SK-N-DZ (cell line): ENCODE data around the gene UTF1. TPM values are rescaled to one million over a fixed set of nuclear protein-coding genes. Genes with fewer than 3 reads are reported as not detected.

ENCODE experiments used
- DNase-seq: peaks from one replicate; pipeline ENCODE4 v3.0.0-alpha.2; 2015; ENCODE audit warnings: low spot score
- polyA plus RNA-seq, 2 experiments: library from polyadenylated mRNA; depleted of rRNA; stranded (reverse); fragments of >200 nt; gene quantifications; 2 replicates each; pipeline ENCODE4 v1.2.3, GENCODE V29; 2014

The UTF1 gene, protein sequence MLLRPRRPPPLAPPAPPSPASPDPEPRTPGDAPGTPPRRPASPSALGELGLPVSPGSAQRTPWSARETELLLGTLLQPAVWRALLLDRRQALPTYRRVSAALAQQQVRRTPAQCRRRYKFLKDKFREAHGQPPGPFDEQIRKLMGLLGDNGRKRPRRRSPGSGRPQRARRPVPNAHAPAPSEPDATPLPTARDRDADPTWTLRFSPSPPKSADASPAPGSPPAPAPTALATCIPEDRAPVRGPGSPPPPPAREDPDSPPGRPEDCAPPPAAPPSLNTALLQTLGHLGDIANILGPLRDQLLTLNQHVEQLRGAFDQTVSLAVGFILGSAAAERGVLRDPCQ
- polyA plus RNA-seq (2014; cell fraction: cytosol; rRNA removed) = not detected in 2 replicates
- not detected in 2 replicates for polyA plus RNA-seq (2014; cell fraction: nucleus; rRNA removed)

DNA sequence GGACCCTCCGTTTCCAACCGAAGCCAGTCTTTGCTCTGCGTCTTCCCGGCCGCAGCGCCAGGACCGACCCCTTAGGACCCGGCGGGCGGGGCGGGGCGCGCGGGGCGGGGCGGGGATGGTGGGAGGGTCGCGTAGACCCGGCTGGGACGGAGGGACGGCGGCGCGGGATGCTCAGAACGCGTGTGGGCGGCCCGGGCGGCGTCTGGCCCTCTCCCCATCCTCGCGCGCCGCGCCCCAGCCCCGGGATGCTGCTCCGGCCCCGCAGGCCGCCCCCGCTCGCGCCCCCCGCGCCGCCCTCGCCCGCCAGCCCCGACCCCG lies at the start of gene UTF1:
UTF1 (plus strand) TSS at position 174 of the 318 bp plus-strand sequence; CDS start at position 246, 72 bp downstream.
- DNase-seq = no peak

DNA sequence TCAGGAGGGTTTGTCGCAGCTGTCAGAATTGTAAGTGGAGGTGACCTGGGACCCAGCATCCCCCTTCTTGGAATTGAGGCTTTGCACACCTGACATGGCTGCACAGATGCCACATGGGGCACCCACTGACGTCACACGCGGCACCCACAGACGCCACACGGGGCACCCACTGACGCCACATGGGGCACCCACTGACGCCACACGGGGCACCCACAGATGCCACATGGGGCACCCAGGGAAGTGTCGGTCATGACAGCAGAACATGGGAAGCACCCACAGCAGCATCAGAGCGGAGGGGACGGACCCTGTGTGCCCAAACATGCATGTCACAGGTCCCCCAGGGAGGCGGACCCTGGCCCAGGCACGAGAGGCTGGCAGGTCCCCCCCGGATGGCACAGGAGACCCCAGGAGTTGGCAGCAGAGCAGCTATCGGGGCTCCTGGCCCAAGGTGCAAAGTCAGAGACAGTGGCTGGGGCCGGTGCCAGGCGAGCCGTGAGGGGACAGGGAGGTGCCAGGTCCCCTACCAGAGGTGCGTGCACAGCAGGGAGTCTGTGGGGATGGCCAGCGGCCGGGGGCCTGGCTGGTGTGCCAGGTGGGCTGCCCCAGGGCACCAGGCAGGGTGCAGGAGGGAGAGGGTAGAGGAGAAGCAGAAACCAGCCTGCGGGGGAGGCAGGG lies 48.9 kb upstream of the UTF1 start:
- DNase-seq = no peak

DNA sequence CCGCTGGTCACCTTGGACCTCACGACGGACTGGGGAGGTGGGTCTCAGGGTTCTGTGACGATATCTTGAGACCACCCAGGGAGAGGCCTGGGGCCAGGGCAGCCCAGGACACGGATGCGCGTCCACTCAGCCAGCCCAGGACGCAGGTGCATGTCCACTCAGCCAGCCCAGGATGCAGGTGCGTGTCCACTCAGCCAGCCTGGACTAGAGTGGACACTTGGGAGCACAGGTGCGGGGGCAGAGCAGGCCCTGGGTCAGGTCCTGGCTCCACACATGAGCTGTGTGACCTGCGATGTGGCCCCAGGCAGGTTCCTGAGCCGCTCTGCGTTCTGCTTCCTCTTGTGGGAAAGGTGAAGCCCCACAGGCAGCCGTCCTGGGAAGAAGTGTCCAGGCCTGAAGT lies 47.8 kb upstream of the UTF1 start:
- DNase-seq = no peak

DNA sequence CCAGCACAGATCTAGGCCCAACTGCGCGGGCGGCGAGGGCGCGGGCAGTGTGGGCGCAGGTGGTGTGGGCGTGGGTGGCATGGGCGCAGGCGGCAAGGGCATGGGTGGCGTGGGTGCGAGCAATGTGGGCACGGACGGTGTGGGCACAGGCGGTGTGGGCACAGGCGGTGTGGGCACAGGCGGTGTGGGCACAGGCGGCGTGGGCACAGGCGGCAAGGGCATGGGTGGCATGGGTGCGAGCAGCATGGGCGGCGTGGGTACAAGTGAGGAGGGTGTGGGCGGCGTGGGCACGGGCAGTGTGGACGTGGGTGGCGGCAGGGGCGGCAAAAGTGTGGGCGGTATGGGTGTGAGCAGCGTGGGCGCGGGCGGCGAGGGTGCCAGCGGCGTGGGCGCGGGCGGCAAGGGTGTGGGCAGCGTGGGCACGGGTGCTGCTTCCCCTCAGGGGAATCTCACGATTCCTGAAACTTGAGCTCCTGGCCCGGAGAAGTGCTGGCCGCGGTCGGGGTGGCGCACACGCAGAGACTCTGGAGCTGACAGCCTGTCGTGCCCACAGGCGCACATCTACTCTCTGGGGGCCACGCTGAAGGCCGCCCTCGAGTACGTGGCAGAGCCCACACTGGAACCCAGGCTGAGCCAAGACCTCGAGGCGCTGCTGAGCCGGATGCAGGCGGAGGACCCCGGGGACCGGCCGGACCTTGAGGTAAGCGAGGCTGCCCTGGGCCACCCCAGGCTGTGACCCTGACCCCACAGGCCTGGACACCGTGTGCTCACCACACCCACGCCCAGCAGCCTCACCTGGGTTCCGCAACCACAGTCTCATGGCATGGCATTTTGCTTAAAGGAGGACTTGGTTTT lies 47.0 kb upstream of the UTF1 start:
- DNase-seq = no peak

DNA sequence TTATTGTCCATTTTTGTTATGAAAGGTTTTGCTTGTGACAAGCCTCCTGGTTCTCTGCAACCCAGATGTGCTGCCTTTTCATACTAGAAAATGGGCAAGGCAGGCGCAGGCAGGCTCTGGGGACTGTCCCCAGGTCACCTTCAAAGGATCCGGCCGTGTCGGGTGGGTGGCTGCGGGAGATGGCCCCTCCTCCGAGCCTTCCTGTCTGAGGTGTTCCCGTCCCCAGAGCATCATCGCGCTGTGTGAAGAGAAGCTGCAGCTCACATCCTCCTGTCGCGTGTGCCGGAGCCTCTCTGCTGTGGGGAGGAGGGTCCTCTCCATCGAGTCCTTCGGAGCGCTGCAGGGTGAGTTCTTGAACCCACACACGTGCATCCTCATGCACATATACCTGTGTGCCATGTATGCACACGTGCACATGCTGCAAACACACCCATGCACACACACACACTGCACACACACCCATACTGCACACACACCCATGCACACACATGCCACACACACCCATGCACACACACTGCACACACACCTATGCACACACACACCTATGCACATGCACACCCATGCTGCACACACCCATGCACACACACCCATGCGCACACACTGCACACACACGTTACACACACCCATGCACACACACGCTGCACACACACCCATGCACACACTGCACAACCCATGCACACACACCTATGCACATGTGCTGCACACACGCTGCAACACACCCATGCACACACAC lies 46.2 kb upstream of the UTF1 start:
- DNase-seq = no peak

DNA sequence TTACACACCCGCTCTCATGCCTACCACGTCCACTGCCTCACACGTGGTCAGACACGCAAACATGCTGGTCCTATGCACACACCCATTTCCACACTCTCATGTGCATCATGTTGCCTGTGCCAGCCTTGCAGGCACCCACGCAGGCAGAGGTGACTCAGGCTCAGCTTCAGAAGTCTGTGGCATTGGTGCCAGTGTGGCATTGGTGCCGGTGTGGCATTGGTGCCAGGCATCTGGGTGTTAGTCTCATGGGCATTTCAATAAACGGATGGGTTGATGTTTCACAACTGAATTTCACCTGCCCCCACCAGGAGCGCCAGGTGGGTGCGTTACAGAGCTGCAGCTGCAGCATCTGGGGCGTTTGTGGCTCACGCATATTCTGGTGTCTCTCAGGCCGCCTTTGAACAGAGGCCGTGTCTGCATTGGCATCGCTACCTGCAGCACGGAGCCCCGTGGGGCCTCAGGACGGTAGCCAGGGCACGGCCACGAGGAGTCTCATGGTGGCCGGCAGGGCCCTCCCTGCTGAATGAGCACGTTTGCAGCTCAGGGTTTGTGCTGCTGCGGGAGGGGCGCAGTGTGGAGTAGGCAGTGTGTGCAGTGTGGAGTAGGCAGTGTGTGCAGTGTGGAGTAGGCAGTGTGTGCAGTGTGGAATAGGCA lies 45.3 kb upstream of the UTF1 start:
- no peak for DNase-seq

DNA sequence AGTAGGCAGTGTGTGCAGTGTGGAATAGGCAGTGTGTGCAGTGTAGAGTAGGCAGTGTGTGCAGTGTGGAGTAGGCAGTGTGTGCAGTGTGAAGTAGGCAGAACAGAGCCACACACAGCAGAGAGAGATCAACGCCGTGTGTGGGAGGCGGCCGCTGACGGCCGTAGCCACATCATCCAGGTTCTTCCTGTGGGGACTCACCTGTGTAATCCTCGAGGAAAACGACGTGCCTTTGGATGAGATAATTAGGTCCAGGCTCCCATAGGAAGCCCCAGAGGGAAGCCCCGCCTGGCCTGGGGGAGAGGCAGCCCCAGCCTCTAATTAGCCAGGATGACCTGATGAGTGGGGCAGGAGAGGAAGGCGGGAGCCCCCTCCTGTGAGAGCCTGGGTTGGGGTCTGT lies 44.6 kb upstream of the UTF1 start:
- DNase-seq = no peak

DNA sequence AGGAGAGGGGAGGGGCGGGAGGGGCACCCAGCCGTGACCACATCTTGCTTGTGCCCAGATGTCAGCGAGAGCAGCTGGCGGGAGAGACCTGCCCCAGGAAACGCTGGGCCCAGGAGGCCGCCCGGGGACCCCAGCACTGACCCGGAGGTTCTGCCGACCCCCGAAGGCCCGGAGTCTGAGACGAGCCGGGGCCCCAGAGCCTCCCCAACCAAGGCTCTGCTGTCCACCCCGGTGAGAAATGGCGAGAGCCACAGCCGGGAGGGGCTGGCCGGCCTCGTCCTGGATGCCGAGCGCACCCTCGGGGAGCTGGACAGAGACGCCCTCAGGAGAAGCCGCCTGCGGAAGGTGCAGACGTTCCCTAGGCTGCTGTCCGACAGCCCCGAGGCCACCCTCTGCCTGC lies 44.1 kb upstream of the UTF1 start:
- no peak for DNase-seq

DNA sequence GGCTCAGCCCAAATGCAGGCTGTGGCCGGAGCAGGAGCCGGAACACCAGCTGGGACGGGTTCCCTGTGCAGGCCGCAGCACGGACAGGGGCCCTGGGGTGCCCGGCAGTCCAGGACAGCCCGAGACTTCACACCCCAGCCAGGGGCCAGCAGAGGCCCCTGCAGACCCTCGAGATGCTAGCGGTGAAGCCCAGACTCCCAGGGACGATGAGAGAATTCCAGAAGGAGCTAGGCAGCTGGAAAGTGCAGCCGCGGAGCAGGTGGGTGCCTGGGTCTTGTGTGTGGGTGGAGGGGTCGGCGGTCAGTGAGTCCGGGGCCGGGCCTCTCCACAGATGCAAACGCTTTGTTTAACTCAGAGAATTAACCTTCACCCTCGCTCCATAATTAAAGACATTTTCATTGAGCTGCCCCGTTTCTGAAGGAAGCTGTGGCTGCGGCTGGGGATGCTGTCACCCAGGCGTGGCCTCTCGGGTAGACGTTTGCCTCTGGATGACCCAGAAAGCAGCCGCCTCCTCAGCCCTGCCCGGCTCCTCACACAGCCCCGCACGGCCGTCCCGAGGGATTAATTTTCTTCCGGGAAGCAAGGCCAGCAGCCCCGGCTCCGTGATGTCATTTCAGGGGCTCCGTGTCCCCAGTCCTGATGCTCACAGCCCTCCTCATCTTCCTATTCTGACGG lies 43.5 kb upstream of the UTF1 start:
- DNase-seq = peak; percentile 17

DNA sequence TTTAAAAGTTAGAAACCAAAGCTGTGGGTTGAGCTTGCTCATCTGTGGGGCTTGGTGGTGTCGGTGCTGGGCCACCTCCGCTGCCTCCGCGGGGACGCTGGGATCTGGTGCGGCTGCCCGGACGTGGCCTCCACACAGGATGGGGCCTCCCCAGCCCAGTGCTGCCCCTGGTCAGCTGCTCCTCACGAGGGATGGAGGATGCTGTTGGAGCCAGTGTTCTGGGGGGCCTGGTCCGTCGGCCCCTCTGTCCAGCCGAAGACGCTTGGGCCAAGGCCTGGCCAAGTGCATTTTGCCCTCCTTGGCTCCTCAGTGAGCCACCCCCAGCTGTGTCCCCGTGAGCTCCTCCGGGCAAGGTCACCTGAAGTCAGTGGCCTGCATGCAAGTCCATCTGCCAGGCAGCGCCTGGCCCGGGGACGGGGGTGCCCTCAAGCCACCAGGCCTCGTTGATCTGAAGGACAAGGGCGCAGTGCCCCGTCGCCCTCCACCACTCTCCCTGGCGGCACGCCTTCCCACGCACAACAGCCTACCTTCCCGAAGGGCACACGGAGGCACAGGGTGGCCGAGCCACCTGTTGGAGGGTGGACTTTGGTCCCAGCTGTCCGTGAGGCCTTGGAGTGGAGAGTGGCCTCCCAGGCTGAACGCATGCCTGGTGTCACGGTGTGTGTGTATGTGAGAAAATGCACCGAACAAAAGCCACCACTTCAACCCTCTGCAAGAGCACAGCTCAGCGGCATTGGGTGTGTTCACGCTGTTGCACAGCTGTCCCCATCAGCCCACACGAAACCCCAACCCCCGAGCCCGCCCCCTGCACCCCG lies 42.7 kb upstream of the UTF1 start:
- no peak for DNase-seq

DNA sequence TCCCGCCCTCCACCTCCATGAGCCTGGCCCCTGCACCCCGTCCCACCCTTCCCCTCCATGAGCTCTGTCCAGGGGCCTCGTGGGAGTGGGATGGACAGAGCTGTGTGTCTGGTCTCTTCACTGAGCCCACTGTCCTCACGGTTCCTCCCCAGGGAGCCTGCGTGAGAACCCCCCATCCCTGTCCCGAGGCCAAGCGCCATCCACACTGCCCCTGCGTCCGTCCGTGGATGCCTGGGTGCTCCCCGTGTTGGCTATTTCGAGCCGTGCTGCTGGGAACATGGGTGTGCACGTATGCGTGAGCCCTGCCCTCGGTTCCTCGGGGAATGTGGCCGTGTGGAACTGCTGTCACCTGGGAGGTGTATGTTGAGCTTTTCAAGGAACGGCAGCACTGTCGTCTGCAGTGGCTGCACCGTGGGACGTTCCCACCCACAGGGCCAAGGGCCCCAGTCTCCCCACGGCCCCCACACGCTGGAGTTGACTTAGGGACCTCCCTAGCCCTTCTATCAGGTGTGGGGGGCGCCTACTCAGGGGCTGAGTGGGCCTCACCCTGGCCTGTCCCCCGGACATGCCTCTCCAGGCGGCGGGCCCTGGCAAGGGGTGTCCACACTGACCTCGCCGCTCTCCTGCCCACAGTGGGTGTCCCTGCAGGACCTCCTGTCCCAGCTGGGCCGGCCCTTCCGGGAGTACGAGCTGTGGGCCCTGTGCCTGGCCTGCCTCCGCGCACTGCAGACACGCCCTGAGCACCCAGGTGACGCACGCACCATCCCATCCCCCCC lies 41.9 kb upstream of the UTF1 start:
- no peak for DNase-seq

DNA sequence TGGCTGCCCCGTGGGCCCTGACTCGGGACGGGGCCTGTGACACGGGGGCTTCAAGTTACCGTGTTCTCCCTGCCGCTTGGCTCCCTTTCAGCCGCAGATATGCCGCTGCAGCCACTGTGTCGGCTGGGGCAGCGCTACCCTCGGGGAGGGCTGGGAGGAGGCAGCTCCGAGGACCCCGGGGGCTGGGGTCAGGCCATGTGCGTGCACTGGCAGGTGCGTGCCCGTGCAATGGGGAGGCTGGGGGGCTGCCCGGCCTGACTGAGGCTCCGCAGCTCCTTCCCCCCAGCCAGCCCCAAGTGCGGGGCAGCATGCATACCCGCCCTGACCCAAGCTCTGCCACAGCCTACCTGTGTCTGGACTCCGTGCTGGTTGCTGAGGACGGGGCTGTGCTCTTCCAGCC lies 40.8 kb upstream of the UTF1 start:
- DNase-seq = no peak

DNA sequence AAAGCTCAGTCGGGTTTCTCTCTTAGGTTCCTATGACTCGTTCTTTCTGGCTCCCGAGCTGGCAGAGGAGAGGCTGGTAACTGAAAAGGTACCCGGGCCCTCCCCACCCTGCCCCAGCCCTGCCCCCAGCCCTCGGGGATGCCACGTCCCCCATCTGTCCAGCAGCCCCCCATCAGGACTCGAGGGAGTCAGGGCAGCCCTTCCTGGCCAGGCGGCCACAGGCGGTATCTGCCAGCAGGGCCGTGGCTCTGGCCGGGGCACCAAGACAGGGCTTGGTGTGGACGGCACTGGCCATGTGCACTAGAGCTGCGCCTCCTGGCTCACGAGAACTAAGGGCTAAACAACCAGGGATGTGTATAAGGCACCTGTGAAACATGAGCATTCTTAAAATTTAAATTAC lies 40.3 kb upstream of the UTF1 start:
- DNase-seq = no peak

DNA sequence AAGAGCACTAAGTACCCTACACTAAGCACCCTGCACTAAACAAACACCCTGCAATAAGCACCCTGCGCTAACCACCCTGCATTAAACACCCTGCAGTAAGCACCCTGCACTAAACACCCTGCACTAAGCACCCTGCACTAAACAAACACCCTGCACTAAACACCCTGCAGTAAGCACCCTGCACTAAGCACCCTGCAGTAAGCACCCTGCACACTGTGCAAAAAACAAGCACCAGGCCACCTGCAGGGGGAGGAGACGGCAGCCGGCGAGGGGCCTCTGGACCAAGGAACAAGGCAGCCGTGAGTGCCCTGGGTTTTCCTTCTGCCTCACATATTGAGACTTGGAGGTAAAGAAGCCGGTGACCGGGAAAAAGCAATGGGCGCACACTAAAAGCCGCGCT lies 39.8 kb upstream of the UTF1 start:
- DNase-seq = no peak

DNA sequence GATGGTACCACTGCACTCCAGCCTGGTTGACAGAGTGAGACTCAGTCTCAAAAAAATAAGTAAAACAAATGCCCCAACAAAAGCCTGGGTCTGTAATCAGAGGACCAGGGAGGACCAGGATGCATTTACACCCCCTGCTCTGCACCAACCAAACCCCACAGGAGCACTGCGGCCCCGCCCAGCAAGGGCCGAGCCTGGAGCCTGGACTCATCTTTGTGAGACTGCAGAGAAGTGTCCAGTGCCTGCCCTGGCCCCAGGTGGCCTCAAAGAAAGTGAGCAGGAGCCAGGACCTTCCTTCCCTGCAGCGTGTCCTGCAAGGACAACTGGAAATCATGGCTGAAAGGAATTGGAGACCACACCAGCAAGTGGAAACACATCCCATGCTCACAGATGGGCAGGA lies 38.4 kb upstream of the UTF1 start:
- DNase-seq = no peak

DNA sequence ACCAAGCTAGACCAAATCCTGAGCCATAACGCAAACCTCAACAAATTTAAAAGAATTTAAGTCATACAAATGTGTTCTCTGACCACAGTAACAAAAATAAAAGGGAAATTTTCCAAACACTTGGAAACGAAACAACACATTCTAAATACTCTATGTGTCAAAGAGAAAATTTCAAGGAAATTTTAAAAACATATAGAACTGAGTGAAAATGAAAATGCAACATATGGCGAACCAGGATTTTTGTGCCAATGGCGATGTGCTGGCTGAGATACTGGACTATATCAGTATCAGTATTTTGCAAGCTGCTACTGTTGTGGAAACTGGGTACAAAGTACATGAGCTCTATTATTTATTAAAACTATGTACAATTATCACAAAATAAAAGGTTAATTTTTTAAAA lies 35.9 kb upstream of the UTF1 start:
- DNase-seq = no peak

DNA sequence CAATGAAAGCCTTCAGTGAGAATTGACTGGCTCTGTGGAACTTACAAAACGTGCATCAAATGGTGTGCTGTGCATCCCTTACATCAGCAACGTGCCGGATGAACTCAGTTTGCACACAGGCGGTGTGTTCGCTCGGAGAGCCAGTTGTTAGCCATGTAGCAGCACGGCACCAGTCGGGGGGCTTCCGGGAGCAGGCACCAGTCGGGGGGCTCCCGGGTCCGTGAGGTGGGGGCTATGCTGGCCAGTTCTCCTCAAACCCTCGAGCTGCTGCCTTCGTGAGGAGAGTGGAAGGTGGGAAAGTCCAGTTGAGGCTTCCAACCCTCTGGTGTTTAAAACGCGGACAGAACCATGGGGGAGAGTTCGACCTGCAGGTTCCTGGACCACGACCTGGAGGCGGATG lies 34.9 kb upstream of the UTF1 start:
- no peak for DNase-seq

DNA sequence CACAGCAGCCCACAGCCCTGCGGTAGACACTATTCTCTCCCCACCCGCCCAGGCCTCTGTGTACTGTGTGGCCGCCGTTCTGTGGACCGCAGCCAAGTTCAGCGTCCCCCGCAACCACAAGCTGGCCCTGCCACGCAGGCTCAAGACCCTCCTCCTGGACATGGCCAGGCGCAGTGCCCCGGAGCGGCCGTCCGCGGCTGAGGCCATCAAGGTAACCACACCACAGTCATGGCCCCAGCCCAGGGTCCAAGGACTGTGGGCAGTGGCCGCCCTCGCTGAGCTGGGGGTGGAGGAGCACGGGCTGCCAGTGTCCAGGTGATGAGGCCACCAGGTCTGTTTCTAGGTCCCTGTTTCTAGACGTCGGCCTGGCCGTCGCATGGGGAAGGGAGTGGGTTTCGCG lies 34.4 kb upstream of the UTF1 start:
- DNase-seq = no peak
